Type B pancreatic cell (in vitro differentiated cells): Measurements from ENCODE around the gene FN3K. TPM values are rescaled to one million over a fixed set of nuclear protein-coding genes. Genes with fewer than 3 reads are reported as not detected.
A peak's percentile ranks its signal among the peaks of the same experiment; 100 is the strongest.

Experiments used
- DNase-seq: peaks from one replicate; pipeline ENCODE4 v3.0.0; 2021; ENCODE audit warnings: mixed read lengths; ENCODE audit not compliant: unreplicated experiment; ENCODE audit errors: extremely low spot score
- H3K27ac Mint-ChIP-seq: 2 replicates; pipeline ENCODE4 v1.8.0; 2021; ENCODE audit warnings: mild to moderate bottlenecking, mixed read lengths
- H3K27me3 Mint-ChIP-seq: 2 replicates; pipeline ENCODE4 v1.8.0; 2021; ENCODE audit warnings: mixed read lengths
- H3K36me3 Mint-ChIP-seq: 2 replicates; pipeline ENCODE4 v1.8.0; 2021; ENCODE audit warnings: mixed read lengths
- H3K4me1 Mint-ChIP-seq: one replicate; pipeline ENCODE4 v1.8.0; 2021; ENCODE audit warnings: mixed read lengths; ENCODE audit not compliant: unreplicated experiment
- H3K4me3 Mint-ChIP-seq: 2 replicates; pipeline ENCODE4 v1.8.0; 2021; ENCODE audit warnings: mild to moderate bottlenecking, mixed read lengths
- H3K9me3 Mint-ChIP-seq: 2 replicates; pipeline ENCODE4 v1.8.0; 2021; ENCODE audit warnings: mixed read lengths
- CTCF ChIP-seq: fragments of 200-600 bp; sonication (generic); conservative IDR thresholded peaks from 2 replicates; pipeline ENCODE4 v1.5.0; 2021; ENCODE audit warnings: antibody characterized with exemption, mild to moderate bottlenecking
- total RNA-seq: library from RNA; stranded (reverse); gene quantifications from 2 replicates; pipeline ENCODE4 v1.2.1, GENCODE V29; 2021; ENCODE audit warnings: low replicate concordance

Gene FN3K
- total RNA-seq, 1 donor from 2014 or later, result 31.3 TPM

- Mint-ChIP-seq H3K9me3 (peaks cover 7% of the 10 kb centered on the region), H3K4me1 (peaks cover 14% of the 10 kb centered on the region), H3K4me3 (no peak overlapping the region), H3K27me3 (no peaks in the 10 kb centered on the region), H3K36me3 (peaks cover 14% of the 10 kb centered on the region), H3K27ac (no peak overlapping the region)
- DNase-seq, result no peak
- TF ChIP-seq CTCF, result no peak
Observed at GRCh38 chr17:82690786-82691489, 44.5 kb upstream of the FN3K start.

GRCh38 chr17:82691714-82692113 is 43.7 kb upstream of the FN3K start:
- Mint-ChIP-seq H3K4me1 (peaks cover 14% of the 10 kb centered on the region), H3K36me3 (peaks cover 14% of the 10 kb centered on the region), H3K4me3 (no peak overlapping the region), H3K27me3 (peaks cover 5% of the 10 kb centered on the region), H3K9me3 (peaks cover 7% of the 10 kb centered on the region), H3K27ac (no peak overlapping the region)
- no peak for DNase-seq
- TF ChIP-seq CTCF, result no peak

DNA sequence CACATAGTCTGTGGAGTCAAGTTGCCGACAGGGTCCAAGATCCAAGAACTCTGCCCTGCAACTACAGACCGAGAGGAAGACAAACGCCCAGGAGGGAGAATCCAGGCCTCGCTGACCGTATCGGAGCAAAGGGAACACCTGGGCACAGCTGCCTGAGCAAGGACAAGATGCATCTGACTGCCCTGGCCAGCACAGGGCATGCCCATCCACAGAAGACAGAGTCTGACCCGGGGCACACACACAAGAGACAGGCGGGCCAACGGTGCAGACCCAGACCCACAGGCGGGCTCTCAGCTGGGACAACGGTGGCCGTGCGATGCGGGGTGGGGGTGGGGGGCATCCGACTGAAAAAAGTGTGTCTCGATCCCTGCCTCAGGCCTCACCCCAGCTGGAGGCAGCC is 43.1 kb upstream of the FN3K start:
- Mint-ChIP-seq H3K9me3 (peaks cover 7% of the 10 kb centered on the region), H3K4me1 (peaks cover 14% of the 10 kb centered on the region), H3K36me3 (peaks cover 14% of the 10 kb centered on the region), H3K4me3 (no peak overlapping the region), H3K27ac (no peak overlapping the region), H3K27me3 (peaks cover 11% of the 10 kb centered on the region)
- DNase-seq, result no peak
- no peak for TF ChIP-seq CTCF

DNA sequence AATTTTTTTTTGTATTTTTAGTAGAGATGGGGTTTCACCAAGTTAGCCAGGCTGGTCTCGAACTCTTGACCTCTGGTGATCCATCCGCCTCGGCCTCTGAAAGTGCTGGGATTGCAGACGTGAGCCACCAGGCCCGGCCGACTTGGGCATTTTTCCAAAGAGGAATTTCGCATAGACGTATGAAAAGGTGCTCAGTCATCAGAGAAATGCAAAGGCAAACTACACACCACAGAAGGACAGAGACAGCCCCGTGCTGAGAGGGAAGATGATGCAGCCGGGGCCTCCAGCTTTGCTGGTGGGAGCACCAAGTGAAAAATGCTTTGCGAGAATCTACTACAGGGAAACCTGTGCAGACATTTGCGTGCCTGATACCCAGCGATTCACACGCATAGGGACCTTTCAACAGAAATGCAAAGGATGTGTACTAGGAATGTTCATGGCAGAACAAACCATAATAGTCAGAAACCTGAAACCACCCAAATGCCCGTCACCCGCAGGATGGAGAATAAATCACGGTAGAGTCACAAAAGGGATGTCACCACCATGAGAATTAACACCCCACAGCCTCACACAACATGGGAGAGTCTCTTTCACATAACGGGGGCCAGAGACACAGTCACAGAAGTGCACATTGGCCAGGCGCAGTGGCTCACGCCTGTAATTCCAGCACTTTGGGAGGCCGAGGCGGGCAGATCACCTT is 42.1 kb upstream of the FN3K start:
- peaks cover 14% of the 10 kb centered on the region for H3K4me1 Mint-ChIP-seq
- H3K27me3 Mint-ChIP-seq, result peaks cover 11% of the 10 kb centered on the region
- DNase-seq, result no peak
- no peak overlapping the region for H3K27ac Mint-ChIP-seq
- peaks cover 14% of the 10 kb centered on the region for H3K36me3 Mint-ChIP-seq
- H3K4me3 Mint-ChIP-seq, result peak overlapping the region; percentile 67
- H3K9me3 Mint-ChIP-seq, result peaks cover 7% of the 10 kb centered on the region
- no peak for TF ChIP-seq CTCF

DNA sequence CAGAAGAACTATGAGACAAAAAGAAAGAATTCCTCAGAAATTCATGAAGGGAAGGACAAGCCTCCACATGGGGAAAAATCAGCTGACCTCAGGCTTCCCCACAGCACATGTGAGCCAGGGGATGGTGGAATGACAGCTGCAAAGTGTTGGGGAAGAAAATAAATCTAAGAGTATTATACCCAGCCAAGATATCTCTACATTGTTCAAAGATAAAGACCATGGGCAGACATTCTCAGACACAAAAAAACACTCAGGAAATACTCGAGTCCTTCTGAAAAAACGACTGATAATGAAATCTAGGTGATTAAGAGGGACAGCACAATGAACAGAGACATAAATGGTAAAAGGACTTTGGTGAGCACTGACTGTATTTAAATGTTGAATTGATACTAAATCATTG is 40.8 kb upstream of the FN3K start:
- Mint-ChIP-seq H3K4me1 (peaks cover 14% of the 10 kb centered on the region), H3K27me3 (peaks cover 13% of the 10 kb centered on the region)

More for the DNA sequence above, 40.8 kb upstream of the FN3K start:
- Mint-ChIP-seq H3K27ac (no peak overlapping the region), H3K36me3 (peaks cover 14% of the 10 kb centered on the region), H3K9me3 (peaks cover 7% of the 10 kb centered on the region), H3K4me3 (peak overlapping the region; percentile 54)
- no peak for DNase-seq
- TF ChIP-seq CTCF, result no peak
